Measurements from ENCODE around the gene CRIP1.

The CRIP1 gene

GRCh38 chr14:105485739-105486162, 935 bp upstream of the CRIP1 start:
- Histone ChIP-seq H2BK5ac (ENCODE audit: low read length) (no peak overlapping the region), H3K4me2 (ENCODE audit: low read length) (peak overlapping the region; percentile 54), H3K56ac (ENCODE audit: low read length) (peak overlapping the region; percentile 73), H4K5ac (ENCODE audit: low read length) (no peak overlapping the region), H3K27ac (ENCODE audit: low read depth, low read length) (no peak overlapping the region), H2AK5ac (ENCODE audit: low read length) (no peak overlapping the region), H3K4me1 (ENCODE audit: control insufficient read depth, low read depth, low read length) (peaks cover 5% of the 10 kb centered on the region), H3K79me1 (ENCODE audit: low read length) (no peaks in the 10 kb centered on the region), H3K9ac (ENCODE audit: low read length) (peak overlapping the region; percentile 34), H2BK120ac (ENCODE audit: low read depth, low read length) (no peak overlapping the region), H3K4ac (ENCODE audit: low read depth, low read length) (no peak overlapping the region), H3K23ac (ENCODE audit: low read length) (no peak overlapping the region), H3K4me3 (ENCODE audit: low read length) (no peak overlapping the region), H3K79me2 (ENCODE audit: control insufficient read depth, insufficient read depth, low read length) (no peaks in the 10 kb centered on the region), H2BK15ac (replicated peaks; ENCODE audit: low read depth) (no peak overlapping the region), H4K8ac (ENCODE audit: low read depth, low read length) (no peak overlapping the region), H3K36me3 (ENCODE audit: control insufficient read depth, insufficient read depth, low read length) (no peaks in the 10 kb centered on the region), H3K18ac (ENCODE audit: low read length) (no peak overlapping the region), H3K27me3 (ENCODE audit: insufficient read depth, low read length, poor library complexity) (peaks cover 8% of the 10 kb centered on the region)
- WGBS (ENCODE audit: extremely low coverage, insufficient coverage, low lambda C conversion rate), result no CpG with 5 or more reads among the region's 12 CpGs
- DNase-seq, result peak; percentile 93

- peak overlapping the region; percentile 70 for H3K9ac ChIP-seq (ENCODE audit: low read length)
- DNase-seq, result no peak
- no peaks in the 10 kb centered on the region for H3K79me2 ChIP-seq (ENCODE audit: control insufficient read depth, insufficient read depth, low read length)
- no peak overlapping the region for H3K27ac ChIP-seq (ENCODE audit: low read depth, low read length)
- peak overlapping the region; percentile 54 for H3K4me2 ChIP-seq (ENCODE audit: low read length)
- no peaks in the 10 kb centered on the region for H3K4me1 ChIP-seq (ENCODE audit: control insufficient read depth, low read depth, low read length)
- peak overlapping the region; percentile 13 for H3K18ac ChIP-seq (ENCODE audit: low read length)
- no peak overlapping the region for H3K23ac ChIP-seq (ENCODE audit: low read length)
- no peak overlapping the region for H2AK5ac ChIP-seq (ENCODE audit: low read length)
- no peak overlapping the region for H2BK120ac ChIP-seq (ENCODE audit: low read depth, low read length)
- H4K8ac ChIP-seq (ENCODE audit: low read depth, low read length), result no peak overlapping the region
- H2BK15ac ChIP-seq (replicated peaks; ENCODE audit: low read depth), result no peak overlapping the region
- WGBS (ENCODE audit: extremely low coverage, insufficient coverage, low lambda C conversion rate), result no CpG with 5 or more reads among the region's 45 CpGs
- H3K79me1 ChIP-seq (ENCODE audit: low read length), result no peaks in the 10 kb centered on the region
- peak overlapping the region; percentile 17 for H3K4me3 ChIP-seq (ENCODE audit: low read length)
- no peaks in the 10 kb centered on the region for H3K36me3 ChIP-seq (ENCODE audit: control insufficient read depth, insufficient read depth, low read length)
- no peak overlapping the region for H2BK5ac ChIP-seq (ENCODE audit: low read length)
- H3K4ac ChIP-seq (ENCODE audit: low read depth, low read length), result no peak overlapping the region
- H3K27me3 ChIP-seq (ENCODE audit: insufficient read depth, low read length, poor library complexity), result peaks cover 8% of the 10 kb centered on the region
- H3K56ac ChIP-seq (ENCODE audit: low read length), result peak overlapping the region; percentile 81
- no peak overlapping the region for H4K5ac ChIP-seq (ENCODE audit: low read length)
Measured at GRCh38 chr14:105486974-105487448, 325 bp downstream of the CRIP1 start.

GRCh38 chr14:105487449-105487985, 831 bp downstream of the CRIP1 start:
- Histone ChIP-seq H2BK5ac (ENCODE audit: low read length) (no peak overlapping the region), H3K4me1 (ENCODE audit: control insufficient read depth, low read depth, low read length) (no peaks in the 10 kb centered on the region)

GRCh38 chr14:105487986-105488777, 1.5 kb downstream of the CRIP1 start:
- no peak for DNase-seq
- H2AK5ac ChIP-seq (ENCODE audit: low read length), result no peak overlapping the region
- peak overlapping the region; percentile 70 for H3K9ac ChIP-seq (ENCODE audit: low read length)
- H3K4me3 ChIP-seq (ENCODE audit: low read length), result no peak overlapping the region
- H3K27me3 ChIP-seq (ENCODE audit: insufficient read depth, low read length, poor library complexity), result peaks cover 8% of the 10 kb centered on the region
- no peaks in the 10 kb centered on the region for H3K79me1 ChIP-seq (ENCODE audit: low read length)
- no peaks in the 10 kb centered on the region for H3K4me1 ChIP-seq (ENCODE audit: control insufficient read depth, low read depth, low read length)
- no peaks in the 10 kb centered on the region for H3K79me2 ChIP-seq (ENCODE audit: control insufficient read depth, insufficient read depth, low read length)
- no peaks in the 10 kb centered on the region for H3K36me3 ChIP-seq (ENCODE audit: control insufficient read depth, insufficient read depth, low read length)
- H2BK5ac ChIP-seq (ENCODE audit: low read length), result no peak overlapping the region
- no peak overlapping the region for H2BK120ac ChIP-seq (ENCODE audit: low read depth, low read length)
- H3K27ac ChIP-seq (ENCODE audit: low read depth, low read length), result no peak overlapping the region
- H3K56ac ChIP-seq (ENCODE audit: low read length), result no peak overlapping the region
- H3K4ac ChIP-seq (ENCODE audit: low read depth, low read length), result no peak overlapping the region
- no peak overlapping the region for H3K23ac ChIP-seq (ENCODE audit: low read length)
- no peak overlapping the region for H4K8ac ChIP-seq (ENCODE audit: low read depth, low read length)
- WGBS (ENCODE audit: extremely low coverage, insufficient coverage, low lambda C conversion rate), result no CpG with 5 or more reads among the region's 26 CpGs
- no peak overlapping the region for H4K5ac ChIP-seq (ENCODE audit: low read length)
- H2BK15ac ChIP-seq (replicated peaks; ENCODE audit: low read depth), result no peak overlapping the region
- H3K18ac ChIP-seq (ENCODE audit: low read length), result no peak overlapping the region
- H3K4me2 ChIP-seq (ENCODE audit: low read length), result no peak overlapping the region

More at GRCh38 chr14:105487449-105487985, 831 bp downstream of the CRIP1 start:
- peak overlapping the region; percentile 54 for H3K4me2 ChIP-seq (ENCODE audit: low read length)
- no peak for DNase-seq
- peak overlapping the region; percentile 13 for H3K18ac ChIP-seq (ENCODE audit: low read length)
- no peak overlapping the region for H3K4ac ChIP-seq (ENCODE audit: low read depth, low read length)
- H3K27me3 ChIP-seq (ENCODE audit: insufficient read depth, low read length, poor library complexity), result peaks cover 8% of the 10 kb centered on the region
- H2BK15ac ChIP-seq (replicated peaks; ENCODE audit: low read depth), result no peak overlapping the region
- no peak overlapping the region for H4K5ac ChIP-seq (ENCODE audit: low read length)
- no peaks in the 10 kb centered on the region for H3K79me2 ChIP-seq (ENCODE audit: control insufficient read depth, insufficient read depth, low read length)
- peak overlapping the region; percentile 81 for H3K56ac ChIP-seq (ENCODE audit: low read length)
- WGBS (ENCODE audit: extremely low coverage, insufficient coverage, low lambda C conversion rate), result no CpG with 5 or more reads among the region's 48 CpGs
- no peak overlapping the region for H4K8ac ChIP-seq (ENCODE audit: low read depth, low read length)
- peak overlapping the region; percentile 70 for H3K9ac ChIP-seq (ENCODE audit: low read length)
- H3K36me3 ChIP-seq (ENCODE audit: control insufficient read depth, insufficient read depth, low read length), result no peaks in the 10 kb centered on the region
- peak overlapping the region; percentile 17 for H3K4me3 ChIP-seq (ENCODE audit: low read length)
- no peaks in the 10 kb centered on the region for H3K79me1 ChIP-seq (ENCODE audit: low read length)
- no peak overlapping the region for H2BK120ac ChIP-seq (ENCODE audit: low read depth, low read length)
- H2AK5ac ChIP-seq (ENCODE audit: low read length), result no peak overlapping the region
- no peak overlapping the region for H3K23ac ChIP-seq (ENCODE audit: low read length)
- H3K27ac ChIP-seq (ENCODE audit: low read depth, low read length), result no peak overlapping the region

GRCh38 chr14:105488781-105489541, 2.3 kb downstream of the CRIP1 start:
- Histone ChIP-seq H4K5ac (ENCODE audit: low read length) (no peak overlapping the region), H2BK5ac (ENCODE audit: low read length) (no peak overlapping the region), H2BK15ac (replicated peaks; ENCODE audit: low read depth) (no peak overlapping the region), H3K27ac (ENCODE audit: low read depth, low read length) (no peak overlapping the region), H3K4me3 (ENCODE audit: low read length) (no peak overlapping the region), H2BK120ac (ENCODE audit: low read depth, low read length) (no peak overlapping the region), H3K18ac (ENCODE audit: low read length) (no peak overlapping the region), H3K4me1 (ENCODE audit: control insufficient read depth, low read depth, low read length) (no peaks in the 10 kb centered on the region), H4K8ac (ENCODE audit: low read depth, low read length) (no peak overlapping the region), H3K79me1 (ENCODE audit: low read length) (no peaks in the 10 kb centered on the region), H3K79me2 (ENCODE audit: control insufficient read depth, insufficient read depth, low read length) (no peaks in the 10 kb centered on the region), H3K27me3 (ENCODE audit: insufficient read depth, low read length, poor library complexity) (peaks cover 8% of the 10 kb centered on the region), H3K36me3 (ENCODE audit: control insufficient read depth, insufficient read depth, low read length) (no peaks in the 10 kb centered on the region), H3K23ac (ENCODE audit: low read length) (no peak overlapping the region), H3K4me2 (ENCODE audit: low read length) (no peak overlapping the region), H3K4ac (ENCODE audit: low read depth, low read length) (no peak overlapping the region), H3K9ac (ENCODE audit: low read length) (no peak overlapping the region), H3K56ac (ENCODE audit: low read length) (no peak overlapping the region), H2AK5ac (ENCODE audit: low read length) (no peak overlapping the region)
- WGBS (ENCODE audit: extremely low coverage, insufficient coverage, low lambda C conversion rate), result no CpG with 5 or more reads among the region's 20 CpGs
- no peak for DNase-seq
